GM19372 (cell line): ENCODE measurements around the gene RBFOX1.

Experiments
- ATAC-seq: cut with Tn5 transposase; IDR thresholded peaks from one replicate; pipeline ENCODE4 v1.9.1; 2021; ENCODE audit warnings: mild to moderate bottlenecking, low read depth, moderate library complexity; ENCODE audit not compliant: unreplicated experiment

RBFOX1 gene

GRCh38 chr16:7571366-7571765 is 238.7 kb downstream of the RBFOX1 start:
- no peak for ATAC-seq

- ATAC-seq: no peak
Observed at GRCh38 chr16:7577588-7577987, 244.9 kb downstream of the RBFOX1 start.

- no peak for ATAC-seq
Observed at GRCh38 chr16:7579454-7579853, 246.8 kb downstream of the RBFOX1 start.

GRCh38 chr16:7581175-7581574 is 248.5 kb downstream of the RBFOX1 start:
- no peak for ATAC-seq

GRCh38 chr16:7583396-7583795 is 250.8 kb downstream of the RBFOX1 start:
- no peak for ATAC-seq

- no peak for ATAC-seq
Observed at GRCh38 chr16:7584561-7584960, 251.9 kb downstream of the RBFOX1 start.

GRCh38 chr16:7585705-7586104 is 253.1 kb downstream of the RBFOX1 start:
- no peak for ATAC-seq

- no peak for ATAC-seq
Observed at GRCh38 chr16:7590934-7591333, 258.3 kb downstream of the RBFOX1 start.

- ATAC-seq: no peak
Observed at GRCh38 chr16:7596308-7596707, 263.7 kb downstream of the RBFOX1 start.

GRCh38 chr16:7597677-7598076 is 265.0 kb downstream of the RBFOX1 start:
- ATAC-seq: no peak

GRCh38 chr16:7601100-7601499 is 268.5 kb downstream of the RBFOX1 start:
- no peak for ATAC-seq

GRCh38 chr16:7602291-7602950 is 269.8 kb downstream of the RBFOX1 start:
- ATAC-seq: no peak

- no peak for ATAC-seq
Observed at GRCh38 chr16:7605812-7606211, 273.2 kb downstream of the RBFOX1 start.

- no peak for ATAC-seq
Observed at GRCh38 chr16:7612671-7613070, 280.0 kb downstream of the RBFOX1 start.

- no peak for ATAC-seq
Observed at GRCh38 chr16:7613518-7613917, 280.9 kb downstream of the RBFOX1 start.

GRCh38 chr16:7614021-7614795 is 281.6 kb downstream of the RBFOX1 start:
- no peak for ATAC-seq

- no peak for ATAC-seq
Observed at GRCh38 chr16:7615565-7615964, 282.9 kb downstream of the RBFOX1 start.

- no peak for ATAC-seq
Observed at GRCh38 chr16:7624871-7625766, 292.5 kb downstream of the RBFOX1 start.

- ATAC-seq: no peak
Observed at GRCh38 chr16:7628981-7629380, 296.3 kb downstream of the RBFOX1 start.

GRCh38 chr16:7629571-7629970 is 296.9 kb downstream of the RBFOX1 start:
- no peak for ATAC-seq

GRCh38 chr16:7637446-7637845 is 304.8 kb downstream of the RBFOX1 start:
- ATAC-seq: no peak
